ENCODE results near the gene RAP1GAP.

DNA sequence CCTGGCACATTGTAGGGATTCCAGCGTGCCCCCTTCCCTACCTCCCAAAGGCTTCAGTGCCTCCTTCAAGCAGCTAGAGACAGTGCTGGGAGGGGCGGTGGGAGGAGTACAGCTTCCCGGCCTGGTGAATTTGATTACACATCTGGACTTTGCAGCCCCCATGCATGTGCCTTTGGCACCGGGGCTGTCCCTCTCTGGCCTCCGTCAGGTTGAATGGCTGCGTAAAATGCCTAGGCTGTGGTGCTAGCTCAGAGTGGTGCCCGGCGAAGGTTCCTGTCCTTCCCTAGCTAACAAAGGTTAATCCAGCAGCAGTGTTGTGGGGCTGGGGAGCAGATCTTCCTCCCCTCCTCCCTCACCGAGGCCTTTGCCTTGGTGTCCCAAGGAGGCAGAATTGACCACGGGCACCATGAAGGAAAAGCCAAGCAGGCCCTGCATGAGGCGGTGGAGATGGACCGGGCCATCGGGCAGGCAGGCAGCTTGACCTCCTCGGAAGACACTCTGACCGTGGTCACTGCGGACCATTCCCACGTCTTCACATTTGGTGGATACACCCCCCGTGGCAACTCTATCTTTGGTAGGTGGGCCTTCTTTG is 93.7 kb downstream of the RAP1GAP start:
- TF ChIP-seq, protein P1, sequence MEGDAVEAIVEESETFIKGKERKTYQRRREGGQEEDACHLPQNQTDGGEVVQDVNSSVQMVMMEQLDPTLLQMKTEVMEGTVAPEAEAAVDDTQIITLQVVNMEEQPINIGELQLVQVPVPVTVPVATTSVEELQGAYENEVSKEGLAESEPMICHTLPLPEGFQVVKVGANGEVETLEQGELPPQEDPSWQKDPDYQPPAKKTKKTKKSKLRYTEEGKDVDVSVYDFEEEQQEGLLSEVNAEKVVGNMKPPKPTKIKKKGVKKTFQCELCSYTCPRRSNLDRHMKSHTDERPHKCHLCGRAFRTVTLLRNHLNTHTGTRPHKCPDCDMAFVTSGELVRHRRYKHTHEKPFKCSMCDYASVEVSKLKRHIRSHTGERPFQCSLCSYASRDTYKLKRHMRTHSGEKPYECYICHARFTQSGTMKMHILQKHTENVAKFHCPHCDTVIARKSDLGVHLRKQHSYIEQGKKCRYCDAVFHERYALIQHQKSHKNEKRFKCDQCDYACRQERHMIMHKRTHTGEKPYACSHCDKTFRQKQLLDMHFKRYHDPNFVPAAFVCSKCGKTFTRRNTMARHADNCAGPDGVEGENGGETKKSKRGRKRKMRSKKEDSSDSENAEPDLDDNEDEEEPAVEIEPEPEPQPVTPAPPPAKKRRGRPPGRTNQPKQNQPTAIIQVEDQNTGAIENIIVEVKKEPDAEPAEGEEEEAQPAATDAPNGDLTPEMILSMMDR (IDR thresholded peaks at IDR 0.05): no peak
- no peak for TF ChIP-seq POLR2A (IDR thresholded peaks at IDR 0.05; ENCODE audit: low read depth)

Data from esophagus muscularis mucosa (tissue), 3 donors.